Karpas-422 (cell line): Measurements from ENCODE around the gene NDUFA7. TPM values are rescaled to one million over a fixed set of nuclear protein-coding genes. Genes with fewer than 3 reads are reported as not detected.

Experiments used
- DNase-seq: peaks from one replicate; pipeline ENCODE4 v3.0.0-alpha.2; 2015
- H2AFZ ChIP-seq: fragments of 200-600 bp; sonication (generic); 2 replicates; pipeline ENCODE4 v1.6.1; 2014; ENCODE audit warnings: antibody characterized with exemption, low read length, mixed read lengths
- H3K27ac ChIP-seq: fragments of 200-600 bp; sonication (generic); 2 replicates; pipeline ENCODE4 v1.5.1; 2014; ENCODE audit warnings: mild to moderate bottlenecking, low read length, moderate library complexity
- H3K27me3 ChIP-seq: fragments of 200-600 bp; sonication (generic); 2 replicates; pipeline ENCODE4 v1.6.1; 2014; ENCODE audit warnings: low read length, mixed read lengths
- H3K36me3 ChIP-seq: fragments of 200-600 bp; sonication (generic); 2 replicates; pipeline ENCODE4 v1.6.1; 2014; ENCODE audit warnings: low read length, mixed read lengths; ENCODE audit not compliant: insufficient read depth
- H3K4me1 ChIP-seq: fragments of 200-600 bp; sonication (generic); 2 replicates; pipeline ENCODE4 v1.6.1; 2014; ENCODE audit warnings: mild to moderate bottlenecking, low read length, mixed read lengths
- H3K4me2 ChIP-seq: fragments of 200-600 bp; sonication (generic); 2 replicates; pipeline ENCODE4 v1.6.1; 2014; ENCODE audit warnings: low read length, low read depth, mild to moderate bottlenecking; ENCODE audit not compliant: poor library complexity, severe bottlenecking
- H3K4me3 ChIP-seq: fragments of 200-600 bp; sonication (generic); 2 replicates; pipeline ENCODE4 v1.5.1; 2014; ENCODE audit warnings: mild to moderate bottlenecking, antibody characterized with exemption, low read length, mixed read lengths
- H3K79me2 ChIP-seq: fragments of 200-600 bp; sonication (generic); 2 replicates; pipeline ENCODE4 v1.6.1; 2014; ENCODE audit warnings: mild to moderate bottlenecking, low read length, mixed read lengths
- H3K9ac ChIP-seq: fragments of 200-600 bp; sonication (generic); 2 replicates; pipeline ENCODE4 v1.6.0; 2014; ENCODE audit warnings: low read length
- H3K9me2 ChIP-seq: fragments of 200-600 bp; sonication (generic), shearing (Covaris generic); replicated peaks from 2 replicates; pipeline ENCODE4 v1.6.0; 2014; ENCODE audit warnings: mild to moderate bottlenecking, low read length, moderate library complexity; ENCODE audit not compliant: insufficient read depth
- H3K9me3 ChIP-seq: fragments of 300-700, 200-600 bp; sonication (generic); 2 replicates; pipeline ENCODE4 v1.6.1; 2014; ENCODE audit warnings: low read length, mixed read lengths
- H4K20me1 ChIP-seq: fragments of 200-600 bp; sonication (generic); 2 replicates; pipeline ENCODE4 v1.6.1; 2014; ENCODE audit warnings: mild to moderate bottlenecking, antibody characterized with exemption, low read length, low read depth; ENCODE audit not compliant: insufficient read depth
- total RNA-seq: library from RNA; depleted of rRNA; stranded (reverse); fragments of >200 nt; shearing (Covaris generic); gene quantifications from 2 replicates; pipeline ENCODE4 v1.2.3, GENCODE V29; 2014; ENCODE audit warnings: low replicate concordance

Gene NDUFA7
- total RNA-seq, 1 experiment from 2014 or later: 85.1 TPM

- H3K4me2 ChIP-seq: no peak overlapping the region
- H3K9me3 ChIP-seq: no peaks in the 10 kb centered on the region
- H3K9me2 ChIP-seq: no peaks in the 10 kb centered on the region
- H3K9ac ChIP-seq: no peak overlapping the region
- H4K20me1 ChIP-seq: no peaks in the 10 kb centered on the region
- DNase-seq: peak; percentile 39
- H3K27ac ChIP-seq: no peak overlapping the region
- no peaks in the 10 kb centered on the region for H3K36me3 ChIP-seq
- no peaks in the 10 kb centered on the region for H3K27me3 ChIP-seq
- H2AFZ ChIP-seq: no peak overlapping the region
- H3K4me3 ChIP-seq: no peak overlapping the region
- H3K79me2 ChIP-seq: no peaks in the 10 kb centered on the region
- H3K4me1 ChIP-seq: peaks cover under 1% of the 10 kb centered on the region
Observed at GRCh38 chr19:8329996-8330395, 8.8 kb upstream of the NDUFA7 start.

- Histone ChIP-seq H2AFZ (no peak overlapping the region), H3K79me2 (peaks cover 22% of the 10 kb centered on the region), H3K9me3 (no peaks in the 10 kb centered on the region), H3K4me2 (no peak overlapping the region), H3K27me3 (no peaks in the 10 kb centered on the region), H3K4me1 (peaks cover 29% of the 10 kb centered on the region), H4K20me1 (peaks cover 19% of the 10 kb centered on the region), H3K4me3 (no peak overlapping the region), H3K9ac (no peak overlapping the region), H3K9me2 (no peaks in the 10 kb centered on the region), H3K27ac (no peak overlapping the region), H3K36me3 (peaks cover 19% of the 10 kb centered on the region)
- DNase-seq: no peak
Observed at GRCh38 chr19:8325454-8325853, 4.3 kb upstream of the NDUFA7 start.

GRCh38 chr19:8324186-8325050 lies 3.2 kb upstream of the NDUFA7 start:
- Histone ChIP-seq H3K4me1 (peaks cover 39% of the 10 kb centered on the region), H3K9ac (no peak overlapping the region), H2AFZ (no peak overlapping the region), H3K36me3 (peaks cover 19% of the 10 kb centered on the region), H3K79me2 (peaks cover 32% of the 10 kb centered on the region), H3K27ac (no peak overlapping the region), H3K4me3 (no peak overlapping the region), H3K27me3 (no peaks in the 10 kb centered on the region), H3K9me3 (no peaks in the 10 kb centered on the region), H4K20me1 (peaks cover 19% of the 10 kb centered on the region), H3K9me2 (no peaks in the 10 kb centered on the region), H3K4me2 (no peak overlapping the region)
- peak; percentile 69 for DNase-seq

- Histone ChIP-seq H3K36me3 (peaks cover 19% of the 10 kb centered on the region), H3K4me1 (peaks cover 40% of the 10 kb centered on the region), H3K4me2 (peak overlapping the region; percentile 93), H3K9me3 (no peaks in the 10 kb centered on the region), H3K9ac (no peak overlapping the region), H3K9me2 (no peaks in the 10 kb centered on the region), H3K79me2 (peaks cover 37% of the 10 kb centered on the region), H3K4me3 (no peak overlapping the region), H4K20me1 (peaks cover 19% of the 10 kb centered on the region), H2AFZ (no peak overlapping the region), H3K27ac (no peak overlapping the region), H3K27me3 (no peaks in the 10 kb centered on the region)
- DNase-seq: peak; percentile 51
Observed at GRCh38 chr19:8323781-8324185, 2.6 kb upstream of the NDUFA7 start.

- Histone ChIP-seq H3K27ac (no peak overlapping the region), H3K4me1 (peaks cover 40% of the 10 kb centered on the region), H3K9me2 (no peaks in the 10 kb centered on the region), H3K27me3 (no peaks in the 10 kb centered on the region), H3K9ac (peak overlapping the region; percentile 97), H3K4me2 (peak overlapping the region; percentile 93), H3K9me3 (no peaks in the 10 kb centered on the region), H3K4me3 (peak overlapping the region; percentile 98), H3K79me2 (peaks cover 38% of the 10 kb centered on the region), H2AFZ (no peak overlapping the region), H4K20me1 (peaks cover 19% of the 10 kb centered on the region), H3K36me3 (peaks cover 19% of the 10 kb centered on the region)
- no peak for DNase-seq
Observed at GRCh38 chr19:8322638-8322997, 1.4 kb upstream of the NDUFA7 start.

GRCh38 chr19:8321986-8322637 lies 937 bp upstream of the NDUFA7 start:
- Histone ChIP-seq H3K27me3 (no peaks in the 10 kb centered on the region), H3K4me1 (peaks cover 40% of the 10 kb centered on the region), H3K9me2 (no peaks in the 10 kb centered on the region), H3K4me2 (peak overlapping the region; percentile 93), H3K27ac (no peak overlapping the region; the same call in 1 of the 2 replicates), H4K20me1 (peaks cover 19% of the 10 kb centered on the region), H3K9me3 (no peaks in the 10 kb centered on the region), H3K9ac (peak overlapping the region; percentile 97), H3K4me3 (peak overlapping the region; percentile 98), H2AFZ (no peak overlapping the region), H3K36me3 (peaks cover 19% of the 10 kb centered on the region), H3K79me2 (peaks cover 42% of the 10 kb centered on the region)
- no peak for DNase-seq

- Histone ChIP-seq H3K9me3 (no peaks in the 10 kb centered on the region), H3K27me3 (no peaks in the 10 kb centered on the region), H3K4me2 (peak overlapping the region; percentile 94), H3K9ac (peak overlapping the region; percentile 97), H2AFZ (peak overlapping the region; percentile 17; the same call in 1 of the 2 replicates), H3K27ac (peak overlapping the region; percentile 32; the same call in 1 of the 2 replicates), H3K36me3 (peaks cover 19% of the 10 kb centered on the region), H3K79me2 (peaks cover 42% of the 10 kb centered on the region), H4K20me1 (peaks cover 19% of the 10 kb centered on the region), H3K4me3 (peak overlapping the region; percentile 98), H3K9me2 (no peaks in the 10 kb centered on the region), H3K4me1 (peaks cover 40% of the 10 kb centered on the region)
- DNase-seq: peak; percentile 65
Observed at GRCh38 chr19:8320564-8321066, 560 bp downstream of the NDUFA7 start.
